UCSD-AML1 (cell line): ENCODE measurements around the gene SLC22A4.

Experiments
- DNase-seq: peaks from one replicate; lab custom pipeline; 2025; ENCODE audit not compliant: unreplicated experiment; lab: John Stamatoyannopoulos, UW

SLC22A4 gene

DNA sequence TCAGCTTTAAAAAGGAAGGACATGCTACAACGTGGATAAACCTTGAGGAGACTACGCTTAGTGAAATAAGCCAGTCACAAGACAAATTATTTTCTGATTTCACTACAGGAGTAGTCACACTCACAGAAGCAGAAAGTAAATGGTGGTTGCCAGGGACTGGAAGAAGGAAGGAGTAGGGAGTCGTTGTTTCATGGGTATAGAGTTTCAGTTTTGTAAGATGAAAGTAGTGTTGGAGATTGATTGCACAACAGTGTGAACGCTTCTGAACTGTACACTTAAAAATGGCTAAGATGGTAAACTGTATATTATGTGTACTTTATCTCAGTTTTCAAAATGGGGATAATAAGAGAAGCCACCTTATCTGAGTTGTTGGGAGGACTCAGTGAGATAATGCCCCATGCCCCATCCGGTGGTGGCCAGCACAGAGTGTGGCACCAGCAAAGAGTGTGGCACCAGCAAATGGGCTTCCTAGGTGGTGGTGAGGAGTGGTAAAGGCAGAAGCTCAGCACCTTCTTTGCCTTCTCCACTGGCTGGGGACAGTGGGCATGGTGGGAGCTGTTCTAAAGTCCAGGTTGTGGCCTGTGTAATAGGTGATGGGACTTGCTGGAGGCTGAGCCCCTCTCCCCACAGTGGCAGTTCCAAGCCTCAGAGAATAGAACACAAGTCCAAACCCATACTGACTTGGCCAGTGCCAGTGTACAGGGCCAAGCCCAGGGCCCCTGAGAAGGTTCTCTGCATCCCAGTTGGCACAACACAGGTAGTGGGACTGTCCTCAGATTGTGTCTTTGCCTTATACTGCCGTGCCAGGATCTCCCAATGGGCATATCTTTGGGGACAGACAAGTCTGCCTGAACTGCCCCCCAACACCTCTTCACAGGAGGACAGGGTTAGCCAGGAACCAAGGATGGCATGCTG, 4.4 kb downstream of the SLC22A4 start:
- no peak for DNase-seq

DNA sequence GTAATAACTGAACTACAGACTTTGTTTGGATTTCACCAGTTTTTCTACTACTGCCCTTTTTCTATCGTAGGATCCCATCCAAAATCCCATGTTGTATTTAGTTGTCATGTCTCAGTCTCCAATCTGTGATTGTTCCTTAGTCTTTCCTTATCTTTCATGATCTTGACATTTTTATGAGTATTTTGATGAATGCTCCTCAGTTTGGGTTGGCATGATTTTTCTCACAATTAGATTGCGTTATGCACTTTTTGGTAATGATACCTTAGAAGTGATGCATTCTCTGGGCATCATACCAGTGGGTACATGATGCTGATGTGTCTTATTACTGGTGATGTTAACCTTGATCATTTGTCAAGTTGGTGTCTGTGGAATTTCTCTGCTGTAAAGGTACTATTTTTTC, 5.7 kb downstream of the SLC22A4 start:
- DNase-seq = no peak

DNA sequence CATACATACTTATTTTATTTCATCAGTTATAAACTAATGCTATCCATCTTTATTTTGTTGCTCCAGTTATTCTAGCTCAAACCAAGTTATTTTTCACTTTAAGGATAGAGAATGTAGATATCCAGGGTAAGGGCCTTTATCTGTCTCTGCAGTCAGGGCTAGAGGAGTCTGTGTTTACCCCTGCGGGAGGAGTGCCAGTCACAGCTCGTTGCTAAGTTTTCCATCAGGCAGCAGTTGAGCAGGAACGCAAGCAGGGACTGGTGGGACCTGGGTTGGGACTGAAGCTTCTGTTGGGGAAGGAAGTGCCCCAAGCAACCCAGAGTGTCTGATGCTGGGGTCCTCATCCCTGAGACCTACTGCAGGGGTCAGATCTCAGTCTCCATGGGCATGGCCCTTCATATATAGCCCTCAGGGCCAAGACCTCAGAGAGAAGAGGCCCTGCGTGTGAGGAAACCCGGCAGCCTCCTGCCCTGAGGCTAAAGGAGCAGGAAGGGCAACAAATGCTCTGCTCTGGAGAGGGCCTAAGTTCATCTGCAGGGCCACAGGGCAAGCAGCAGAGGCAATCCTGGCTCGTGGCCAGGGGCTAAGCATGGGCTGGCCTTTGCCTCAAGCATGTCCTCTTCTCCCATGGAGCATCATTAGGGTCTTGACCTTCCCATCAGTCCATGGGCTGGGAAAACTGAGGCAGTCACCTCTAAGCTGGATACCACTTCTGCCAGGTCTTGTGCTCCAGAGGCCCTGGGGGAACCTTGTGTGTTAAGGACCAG, 6.6 kb downstream of the SLC22A4 start:
- no peak for DNase-seq

GRCh38 chr5:132301344-132302271, 7.4 kb downstream of the SLC22A4 start:
- no peak for DNase-seq

- DNase-seq = no peak
Observed at GRCh38 chr5:132302413-132302812, 8.2 kb downstream of the SLC22A4 start.

DNA sequence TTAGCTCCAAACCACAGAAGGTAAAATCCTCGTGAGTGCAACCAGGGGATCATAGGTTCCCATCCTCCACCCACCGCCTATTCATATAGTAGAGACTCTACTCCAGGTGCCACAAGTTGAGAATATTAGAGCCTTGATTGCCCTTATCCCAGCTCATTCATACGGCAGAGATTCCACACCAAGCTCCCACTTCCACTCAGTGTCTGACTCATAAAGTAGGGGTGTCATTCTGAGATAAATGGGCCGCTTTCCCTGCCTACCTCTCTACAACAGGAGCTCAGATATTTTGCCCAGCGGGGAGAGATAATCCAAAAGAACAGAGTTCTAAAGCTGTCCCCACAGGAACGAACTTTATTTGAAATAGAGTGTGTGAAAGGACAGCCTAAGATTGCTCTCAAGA, 9.4 kb downstream of the SLC22A4 start:
- no peak for DNase-seq

DNA sequence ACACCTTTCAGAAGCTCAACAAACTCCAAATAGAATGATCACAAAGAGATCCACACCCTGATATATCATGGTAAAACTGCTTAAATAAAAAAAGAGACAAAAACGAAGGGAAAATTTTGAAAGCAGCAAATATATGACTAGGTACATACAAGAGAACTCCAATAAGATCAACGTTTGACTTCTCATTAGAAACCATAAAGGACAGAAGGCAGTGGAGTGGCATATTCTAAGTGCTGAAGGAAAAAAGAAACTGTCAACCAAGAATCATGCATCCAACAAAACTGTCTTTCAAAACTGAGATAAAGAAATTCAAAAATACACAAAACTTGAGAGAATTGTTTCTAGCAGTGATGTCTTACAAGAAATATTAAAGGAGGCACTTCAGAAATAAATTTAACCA, 11.2 kb downstream of the SLC22A4 start:
- no peak for DNase-seq

DNA sequence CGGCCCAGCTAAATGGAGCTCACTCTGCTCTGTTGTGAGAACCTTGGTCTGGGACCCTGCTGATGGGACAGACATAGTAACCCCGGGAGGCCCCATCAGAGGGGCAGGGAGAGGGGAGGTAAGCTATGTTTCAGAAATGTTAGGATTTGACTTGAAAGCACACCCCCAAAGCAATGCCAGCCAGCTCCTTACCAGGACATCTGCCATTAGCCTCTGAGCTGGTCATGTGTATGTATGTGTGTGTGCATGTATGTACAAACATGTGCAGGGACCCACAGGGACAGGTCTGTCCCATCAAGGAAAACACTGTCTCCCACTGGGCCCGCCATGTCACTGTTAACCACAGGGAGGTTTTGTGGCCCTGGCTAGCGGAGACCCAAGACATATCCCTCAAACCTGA, 14.5 kb downstream of the SLC22A4 start:
- DNase-seq = no peak

GRCh38 chr5:132309679-132310078, 15.5 kb downstream of the SLC22A4 start:
- DNase-seq = no peak

GRCh38 chr5:132310141-132310834, 16.1 kb downstream of the SLC22A4 start:
- DNase-seq = no peak

DNA sequence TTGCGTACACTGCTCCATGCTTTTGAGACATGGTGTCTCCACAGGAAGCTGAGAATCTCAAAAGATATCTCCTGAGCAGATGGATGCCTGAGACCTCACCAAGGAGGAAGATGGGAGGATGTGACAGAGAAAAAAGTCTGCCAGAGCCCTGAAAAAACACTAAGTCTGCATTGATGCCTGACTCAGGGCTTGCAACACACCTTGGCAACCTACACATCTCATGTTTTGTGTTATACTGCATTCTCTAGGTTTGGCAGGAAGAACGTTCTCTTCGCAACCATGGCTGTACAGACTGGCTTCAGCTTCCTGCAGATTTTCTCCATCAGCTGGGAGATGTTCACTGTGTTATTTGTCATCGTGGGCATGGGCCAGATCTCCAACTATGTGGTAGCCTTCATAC, 19.2 kb downstream of the SLC22A4 start:
- DNase-seq = no peak

DNA sequence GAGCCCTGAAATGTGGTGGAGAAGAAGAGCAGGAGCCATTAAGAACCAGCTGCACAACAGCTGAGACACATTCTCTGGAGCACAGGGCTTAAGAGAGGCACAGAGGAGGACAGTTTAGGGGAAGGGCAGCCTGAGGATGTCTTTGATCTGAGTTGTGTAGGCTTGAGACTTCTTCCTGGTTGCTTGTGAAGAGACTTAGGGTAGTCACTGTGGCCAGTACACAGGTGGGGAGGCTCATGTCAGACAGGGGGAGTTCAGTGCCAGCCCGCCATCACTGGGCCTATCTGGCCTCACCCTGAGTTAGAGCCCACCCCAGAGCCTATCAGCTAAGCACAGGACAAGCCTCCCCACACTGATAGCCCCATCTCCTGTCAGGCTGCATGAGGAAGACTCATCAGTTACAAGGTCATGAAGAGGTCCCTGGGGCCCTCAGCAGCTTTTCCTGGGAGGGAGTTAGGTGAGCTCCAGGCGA, 19.8 kb downstream of the SLC22A4 start:
- DNase-seq = no peak

- DNase-seq = no peak
Observed at GRCh38 chr5:132315529-132316067, 21.4 kb downstream of the SLC22A4 start.

- no peak for DNase-seq
Observed at GRCh38 chr5:132319975-132320374, 25.8 kb downstream of the SLC22A4 start.

DNA sequence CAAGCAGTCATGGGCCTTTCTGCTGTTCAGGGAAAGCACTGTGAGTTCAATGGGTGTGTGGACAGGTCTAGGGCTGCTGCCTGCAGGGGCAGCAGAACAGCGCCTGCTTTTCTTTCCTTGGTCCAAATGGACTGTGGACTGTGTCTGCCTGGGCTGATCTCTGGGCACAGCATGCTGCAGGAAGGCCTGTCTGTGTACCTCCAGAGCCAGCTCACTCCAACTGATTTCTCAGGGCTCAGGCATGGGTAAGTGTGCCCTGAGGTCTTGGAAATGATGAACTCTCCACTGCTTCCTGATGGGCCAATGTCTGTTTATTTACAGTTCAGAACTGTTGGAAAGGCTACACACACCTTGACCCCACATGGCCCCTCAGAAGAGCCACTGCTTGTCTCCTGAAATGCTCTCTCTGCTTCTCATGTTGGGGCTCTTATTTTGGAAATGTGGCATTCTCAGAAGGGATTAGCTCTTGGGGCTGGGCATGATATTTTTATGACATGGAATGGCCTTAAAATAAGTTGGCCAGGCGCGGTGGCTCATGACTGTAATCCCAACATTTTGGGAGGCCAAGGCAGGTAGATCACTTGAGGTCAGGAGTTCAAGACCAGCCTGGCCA, 27.0 kb downstream of the SLC22A4 start:
- DNase-seq = no peak

GRCh38 chr5:132322266-132322665, 28.1 kb downstream of the SLC22A4 start:
- DNase-seq = no peak

GRCh38 chr5:132323202-132323601, 29.0 kb downstream of the SLC22A4 start:
- DNase-seq = no peak

DNA sequence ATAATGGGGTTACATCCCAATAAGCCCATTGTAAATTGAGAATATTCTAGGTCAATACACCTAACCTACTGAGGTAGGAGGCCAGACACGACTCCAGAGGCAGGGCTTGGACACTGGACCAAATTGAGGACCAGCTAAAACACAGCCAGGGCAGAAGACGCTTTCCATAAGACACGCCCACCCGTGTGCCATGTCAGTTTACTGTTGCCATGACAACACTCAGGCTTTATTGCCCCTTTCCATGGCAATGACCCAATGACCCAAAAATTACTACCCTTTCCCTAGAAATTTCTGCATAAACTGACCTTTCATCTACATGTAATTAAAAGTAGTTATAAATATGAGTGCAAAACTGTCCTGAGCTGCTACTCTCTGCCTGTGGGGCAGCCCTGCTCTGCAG, 31.5 kb downstream of the SLC22A4 start:
- no peak for DNase-seq

GRCh38 chr5:132327252-132327955, 33.2 kb downstream of the SLC22A4 start:
- no peak for DNase-seq
